ENCODE data around the gene SLC6A17. TPM values are rescaled to one million over a fixed set of nuclear protein-coding genes. Genes with fewer than 3 reads are reported as not detected.

Gene SLC6A17
- total and polyA plus RNA-seq, 8 donors = 0.31 to 7.1 (median 1.4) TPM

DNA sequence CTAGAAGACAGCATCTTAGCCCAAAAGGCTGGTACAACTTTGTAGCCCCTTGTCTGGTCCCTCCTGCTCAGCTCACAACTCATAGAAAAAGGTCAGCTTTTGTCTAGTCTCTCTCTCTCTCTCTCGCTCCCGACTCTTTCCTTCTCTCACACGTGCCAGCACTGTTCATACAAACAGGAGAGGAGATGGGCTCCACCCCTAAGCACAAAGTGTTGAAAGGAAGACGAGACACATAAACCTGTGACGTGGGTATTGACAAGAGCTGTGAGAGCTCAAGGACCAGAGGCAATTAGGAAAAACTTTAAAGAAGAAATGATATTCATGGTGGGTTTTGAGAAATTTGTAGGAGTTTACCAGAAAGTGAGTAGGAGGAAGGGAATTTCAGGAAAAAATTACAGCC is 36.3 kb downstream of the SLC6A17 start:
- H3K4me3 ChIP-seq = no peak overlapping the region
- WGBS, 2 donors = 39 to 48% methylated on average over 5 of the region's 5 CpGs
- H3K27me3 ChIP-seq = no peaks in the 10 kb centered on the region
- H3K27ac ChIP-seq = no peak overlapping the region
- H3K4me1 ChIP-seq = no peaks in the 10 kb centered on the region
- ATAC-seq = no peak
- no peak for FAIRE-seq
- intact Hi-C loops (cut with DNase I) = no loop called here
- no peaks in the 10 kb centered on the region for H3K9me3 ChIP-seq
- TF ChIP-seq, protein P1, sequence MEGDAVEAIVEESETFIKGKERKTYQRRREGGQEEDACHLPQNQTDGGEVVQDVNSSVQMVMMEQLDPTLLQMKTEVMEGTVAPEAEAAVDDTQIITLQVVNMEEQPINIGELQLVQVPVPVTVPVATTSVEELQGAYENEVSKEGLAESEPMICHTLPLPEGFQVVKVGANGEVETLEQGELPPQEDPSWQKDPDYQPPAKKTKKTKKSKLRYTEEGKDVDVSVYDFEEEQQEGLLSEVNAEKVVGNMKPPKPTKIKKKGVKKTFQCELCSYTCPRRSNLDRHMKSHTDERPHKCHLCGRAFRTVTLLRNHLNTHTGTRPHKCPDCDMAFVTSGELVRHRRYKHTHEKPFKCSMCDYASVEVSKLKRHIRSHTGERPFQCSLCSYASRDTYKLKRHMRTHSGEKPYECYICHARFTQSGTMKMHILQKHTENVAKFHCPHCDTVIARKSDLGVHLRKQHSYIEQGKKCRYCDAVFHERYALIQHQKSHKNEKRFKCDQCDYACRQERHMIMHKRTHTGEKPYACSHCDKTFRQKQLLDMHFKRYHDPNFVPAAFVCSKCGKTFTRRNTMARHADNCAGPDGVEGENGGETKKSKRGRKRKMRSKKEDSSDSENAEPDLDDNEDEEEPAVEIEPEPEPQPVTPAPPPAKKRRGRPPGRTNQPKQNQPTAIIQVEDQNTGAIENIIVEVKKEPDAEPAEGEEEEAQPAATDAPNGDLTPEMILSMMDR (IDR thresholded peaks at IDR 0.05) = no peak
- no peak for DNase-seq
- no peaks in the 10 kb centered on the region for H3K36me3 ChIP-seq

DNA sequence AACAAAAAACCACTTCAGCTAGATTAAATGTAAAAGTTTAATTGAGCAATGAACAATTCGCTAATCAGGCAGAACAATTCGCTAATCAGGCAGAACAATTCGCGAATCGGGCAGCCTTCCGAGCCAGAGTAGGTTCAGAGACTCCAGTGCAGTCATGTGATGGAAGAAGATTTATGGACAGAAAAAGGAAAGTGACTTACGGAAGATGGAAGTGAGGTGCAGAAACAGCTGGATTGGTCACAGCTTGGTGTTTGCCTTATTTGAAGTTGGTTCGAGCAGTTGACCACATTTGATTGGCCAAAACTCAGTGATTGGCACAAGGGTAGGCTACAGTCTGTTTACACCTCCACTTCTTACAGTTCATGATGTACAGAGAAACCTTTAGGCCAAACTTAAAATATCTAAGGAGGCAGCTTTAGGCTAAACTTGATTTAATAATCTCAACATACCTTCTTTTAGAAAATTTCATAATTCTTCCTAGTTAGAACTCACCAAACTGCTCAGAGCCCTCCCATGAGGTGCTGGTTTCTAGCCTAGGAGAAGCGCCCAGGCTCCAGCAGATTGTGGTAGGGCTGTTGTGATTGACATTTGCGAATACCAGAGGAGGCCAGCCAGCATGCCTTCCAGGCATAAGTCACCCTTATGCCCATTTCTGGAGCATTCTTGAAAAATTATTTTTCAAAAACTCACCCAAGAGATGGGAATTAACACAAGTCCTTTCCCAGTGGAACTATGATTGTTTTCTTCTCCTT is 37.0 kb downstream of the SLC6A17 start:
- DNase-seq (peak in 3 of 6 donors; percentile 13 to 37 (median 30)), FAIRE-seq (no peak), ATAC-seq (peak; percentile 50 to 76 (median 70))
- no peaks in the 10 kb centered on the region for H3K4me1 ChIP-seq
- H3K27me3 ChIP-seq = no peaks in the 10 kb centered on the region
- intact Hi-C loops (cut with DNase I) = no loop called here
- TF ChIP-seq, protein P1 (IDR thresholded peaks at IDR 0.05) = no peak
- H3K4me3 ChIP-seq = no peak overlapping the region
- H3K9me3 ChIP-seq = no peaks in the 10 kb centered on the region
- H3K36me3 ChIP-seq = no peaks in the 10 kb centered on the region
- WGBS, 2 donors = 74 to 81% methylated on average over 10 of the region's 10 CpGs
- no peak overlapping the region for H3K27ac ChIP-seq

DNA sequence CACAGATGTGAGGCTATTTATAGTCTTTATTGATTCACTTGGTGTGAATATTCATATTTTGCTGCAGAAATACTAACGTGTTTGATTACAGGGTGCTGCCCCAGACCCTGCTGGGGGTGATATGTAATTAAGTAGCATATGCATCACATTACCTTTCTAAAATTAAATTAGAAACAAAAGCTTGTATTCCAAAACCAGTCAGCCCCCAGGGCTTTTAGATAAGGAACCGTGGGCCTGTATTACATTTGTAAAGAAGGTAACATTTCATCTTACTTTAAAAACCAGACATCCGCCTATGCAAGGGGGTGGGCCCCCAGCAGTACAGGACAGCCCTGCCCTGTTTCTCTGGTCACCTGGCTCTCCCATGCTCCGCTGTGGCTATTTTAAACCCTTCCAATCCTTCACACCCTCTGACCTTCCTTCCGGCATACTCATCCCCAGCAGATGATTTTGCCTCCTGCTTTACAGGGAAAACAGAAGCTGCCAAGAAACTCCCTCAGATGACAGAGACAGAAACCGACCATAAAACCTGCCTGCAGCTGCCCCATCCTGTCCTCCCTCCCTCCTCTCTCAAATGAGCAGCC is 37.8 kb downstream of the SLC6A17 start:
- FAIRE-seq = no peak
- H3K9me3 ChIP-seq = no peaks in the 10 kb centered on the region
- TF ChIP-seq, protein P1 (IDR thresholded peaks at IDR 0.05) = no peak
- H3K27ac ChIP-seq = no peak overlapping the region
- ATAC-seq = no peak
- no peaks in the 10 kb centered on the region for H3K36me3 ChIP-seq
- 64 to 66% methylated on average over 6 of the region's 6 CpGs for WGBS, 2 donors
- no peaks in the 10 kb centered on the region for H3K27me3 ChIP-seq
- no peaks in the 10 kb centered on the region for H3K4me1 ChIP-seq
- peak in 1 of 6 donors; percentile 6 for DNase-seq
- no peak overlapping the region for H3K4me3 ChIP-seq
- intact Hi-C loops (cut with DNase I) = no loop called here

DNA sequence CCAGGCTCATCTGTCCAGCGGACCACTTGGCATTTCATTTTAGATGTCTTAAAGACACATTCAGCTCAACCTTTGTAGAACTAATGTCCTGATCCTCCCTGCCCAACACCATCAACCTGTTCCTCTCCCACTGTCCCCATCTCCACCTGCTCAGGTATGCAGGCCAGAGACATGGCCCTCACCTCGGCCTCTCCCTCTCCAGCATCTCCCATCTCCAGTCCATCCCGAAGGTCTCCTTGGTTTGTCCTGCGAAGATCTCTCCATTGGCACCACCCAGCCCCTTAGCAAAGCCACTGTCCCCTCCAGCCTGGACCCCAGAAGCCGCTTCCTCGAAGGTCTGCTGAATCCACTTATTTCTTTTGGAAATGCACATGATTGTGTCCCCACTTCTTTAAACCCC is 38.9 kb downstream of the SLC6A17 start:
- peak in 1 of 6 donors; percentile 14 for DNase-seq
- no peak overlapping the region for H3K27ac ChIP-seq
- H3K4me3 ChIP-seq = no peak overlapping the region
- ATAC-seq = no peak
- H3K4me1 ChIP-seq = no peaks in the 10 kb centered on the region
- TF ChIP-seq, protein P1 (IDR thresholded peaks at IDR 0.05) = no peak
- H3K27me3 ChIP-seq = no peaks in the 10 kb centered on the region
- H3K36me3 ChIP-seq = no peaks in the 10 kb centered on the region
- intact Hi-C loops (cut with DNase I) = no loop called here
- no peaks in the 10 kb centered on the region for H3K9me3 ChIP-seq
- 89 to 90% methylated on average over 6 of the region's 6 CpGs for WGBS, 2 donors
- FAIRE-seq = no peak

Measured in pancreas (tissue), 10 donors.